Spinal cord (tissue), 10 donors: ENCODE data around the gene UNC5C. TPM values are rescaled to one million over a fixed set of nuclear protein-coding genes. Genes with fewer than 3 reads are reported as not detected.

ENCODE experiments used
- DNase-seq, 6 donors: peaks; one replicate each; pipeline versions ENCODE4 v3.0.0 to v3.0.0-alpha.2; 2013 to 2015; ENCODE audit warnings: low spot score in 6 of 6, low read depth in 4 of 6
- H3K27ac ChIP-seq: one replicate; pipeline ENCODE4 v1.5.1; 2013; ENCODE audit warnings: low read depth, low read length, control low read depth
- H3K27me3 ChIP-seq: one replicate; pipeline ENCODE4 v1.6.1; 2013; ENCODE audit warnings: low read length; ENCODE audit not compliant: control insufficient read depth, insufficient read depth
- H3K36me3 ChIP-seq: one replicate; pipeline ENCODE4 v1.6.1; 2013; ENCODE audit warnings: low read length; ENCODE audit not compliant: control insufficient read depth, insufficient read depth
- H3K4me1 ChIP-seq: one replicate; pipeline ENCODE4 v1.6.1; 2013; ENCODE audit warnings: low read length; ENCODE audit not compliant: control insufficient read depth, insufficient read depth
- H3K4me3 ChIP-seq: one replicate; pipeline ENCODE4 v1.5.1; 2013; ENCODE audit warnings: low read depth, low read length, control low read depth
- H3K9me3 ChIP-seq: one replicate; pipeline ENCODE4 v1.6.1; 2013; ENCODE audit warnings: low read length; ENCODE audit not compliant: control insufficient read depth, insufficient read depth
- WGBS: methylation state at CpG from one replicate; pipeline ENCODE4 v1.1.5; 2013; ENCODE audit warnings: missing lambda C conversion rate; ENCODE audit not compliant: insufficient coverage; 5-methylcytosine and 5-hydroxymethylcytosine counted together
- polyA plus RNA-seq, 2 donors: library from polyadenylated mRNA; unstranded; fragments of 120-200 nt; gene quantifications; one replicate each; pipeline ENCODE4 v1.2.1, GENCODE V29; 2013; ENCODE audit not compliant: insufficient read length in 2 of 2
- total RNA-seq, 2 donors: library from RNA; depleted of rRNA in 1 of 2; stranded (reverse); fragments of 120-200 nt in 1 of 2; fragments of >200 nt in 1 of 2; gene quantifications; one replicate each; pipeline versions ENCODE4 v1.2.3 to v1.2.4, GENCODE V29; 2013 to 2014
- donor health status: healthy.

Gene UNC5C
- total and polyA plus RNA-seq, 4 donors = 11.3 to 33.2 (median 20.7) TPM

GRCh38 chr4:95409750-95410149, 139.0 kb downstream of the UNC5C start:
- no peak overlapping the region for H3K27ac ChIP-seq
- 70% methylated on average over 1 of the region's 2 CpGs for WGBS

DNA sequence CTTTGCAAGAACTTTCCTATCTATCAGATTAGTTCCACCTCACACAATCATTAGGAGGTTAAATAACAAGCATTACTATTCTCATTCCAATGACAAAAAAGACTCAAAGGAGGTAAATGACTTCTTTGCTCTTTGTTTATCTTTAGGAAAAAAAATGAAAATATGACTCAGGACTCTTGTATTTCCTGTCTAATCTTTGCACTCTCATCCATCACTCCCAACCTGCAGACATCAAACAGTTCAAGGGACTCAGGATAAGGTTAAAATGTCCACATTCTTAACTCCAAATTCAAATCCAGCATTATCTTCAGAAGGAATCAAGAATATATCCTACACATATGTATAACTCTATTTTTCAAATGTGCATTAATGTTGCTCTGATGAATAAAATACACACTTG, 139.6 kb downstream of the UNC5C start:
- no peaks in the 10 kb centered on the region for H3K36me3 ChIP-seq
- DNase-seq = no peak
- H3K4me1 ChIP-seq = no peaks in the 10 kb centered on the region
- H3K4me3 ChIP-seq = no peak overlapping the region
- H3K27ac ChIP-seq = no peak overlapping the region
- H3K9me3 ChIP-seq = no peaks in the 10 kb centered on the region
- no peaks in the 10 kb centered on the region for H3K27me3 ChIP-seq

More at GRCh38 chr4:95409750-95410149, 139.0 kb downstream of the UNC5C start:
- H3K4me3 ChIP-seq = no peak overlapping the region
- no peaks in the 10 kb centered on the region for H3K36me3 ChIP-seq
- no peaks in the 10 kb centered on the region for H3K9me3 ChIP-seq
- DNase-seq = no peak
- no peaks in the 10 kb centered on the region for H3K4me1 ChIP-seq
- no peaks in the 10 kb centered on the region for H3K27me3 ChIP-seq

- Histone ChIP-seq H3K9me3 (no peaks in the 10 kb centered on the region), H3K27me3 (no peaks in the 10 kb centered on the region), H3K36me3 (no peaks in the 10 kb centered on the region), H3K27ac (no peak overlapping the region), H3K4me3 (no peak overlapping the region), H3K4me1 (no peaks in the 10 kb centered on the region)
- no peak for DNase-seq
Measured at GRCh38 chr4:95402299-95402698, 146.5 kb downstream of the UNC5C start.

DNA sequence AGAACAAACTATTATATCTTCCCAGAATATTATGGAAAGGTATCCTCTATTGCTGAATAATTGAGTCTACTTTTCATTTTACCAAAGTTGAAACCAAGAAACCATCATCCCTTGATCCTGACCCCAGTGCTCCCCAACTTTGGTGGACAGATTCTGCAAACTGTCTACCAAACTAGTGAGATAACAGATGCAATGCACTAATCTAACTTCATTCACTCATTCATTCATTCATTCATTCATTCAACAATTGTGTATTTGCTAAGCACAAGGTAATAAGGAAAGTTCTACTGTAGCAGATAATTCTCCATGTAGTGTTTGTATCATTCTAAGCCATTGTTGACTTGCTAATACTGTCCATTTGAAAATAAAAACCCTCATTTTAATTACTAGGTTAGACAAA, 150.6 kb downstream of the UNC5C start:
- H3K9me3 ChIP-seq = no peaks in the 10 kb centered on the region
- H3K27me3 ChIP-seq = no peaks in the 10 kb centered on the region
- no peak for DNase-seq
- H3K36me3 ChIP-seq = no peaks in the 10 kb centered on the region
- no peaks in the 10 kb centered on the region for H3K4me1 ChIP-seq
- no peak overlapping the region for H3K27ac ChIP-seq
- no peak overlapping the region for H3K4me3 ChIP-seq

DNA sequence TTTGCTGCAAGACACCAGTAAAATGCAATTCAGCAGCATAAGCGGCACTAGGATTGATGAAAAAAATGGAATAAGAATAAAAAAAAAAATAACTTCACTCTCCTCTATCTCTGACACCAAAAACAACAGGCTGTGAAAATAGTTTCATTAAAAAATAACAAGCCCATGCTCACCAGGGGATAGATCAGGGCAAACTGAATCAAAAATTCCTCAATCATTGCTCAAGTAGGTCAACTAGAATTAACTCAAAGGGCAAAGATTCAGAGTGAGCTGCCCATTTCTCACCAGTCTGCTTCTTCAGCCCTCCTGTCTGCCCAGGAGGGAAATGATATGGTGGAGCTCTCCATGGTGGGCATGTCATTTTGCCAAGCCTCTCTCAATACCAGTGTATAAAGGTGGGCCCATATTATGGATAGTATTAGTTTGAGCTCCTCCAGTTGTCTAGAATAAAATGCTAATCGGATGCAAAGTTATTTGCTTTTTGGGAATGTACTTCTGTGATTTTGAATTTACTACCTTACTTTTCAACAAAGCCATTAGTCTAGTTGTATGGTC, 153.9 kb downstream of the UNC5C start:
- no peaks in the 10 kb centered on the region for H3K27me3 ChIP-seq
- no CpG with 5 or more reads among the region's 2 CpGs for WGBS

GRCh38 chr4:95393821-95394220, 155.0 kb downstream of the UNC5C start:
- H3K4me3 ChIP-seq = no peak overlapping the region
- no peaks in the 10 kb centered on the region for H3K4me1 ChIP-seq
- H3K9me3 ChIP-seq = no peaks in the 10 kb centered on the region
- no CpG with 5 or more reads among the region's 1 CpG for WGBS
- no peaks in the 10 kb centered on the region for H3K36me3 ChIP-seq
- H3K27me3 ChIP-seq = no peaks in the 10 kb centered on the region
- H3K27ac ChIP-seq = no peak overlapping the region
- peak in 1 of 6 donors; percentile 48 for DNase-seq

More for the DNA sequence above, 153.9 kb downstream of the UNC5C start:
- Histone ChIP-seq H3K9me3 (no peaks in the 10 kb centered on the region), H3K27ac (no peak overlapping the region), H3K36me3 (no peaks in the 10 kb centered on the region), H3K4me3 (no peak overlapping the region), H3K4me1 (no peaks in the 10 kb centered on the region)
- no peak for DNase-seq

- Histone ChIP-seq H3K9me3 (no peaks in the 10 kb centered on the region), H3K27me3 (no peaks in the 10 kb centered on the region), H3K27ac (no peak overlapping the region), H3K4me1 (no peaks in the 10 kb centered on the region), H3K36me3 (no peaks in the 10 kb centered on the region), H3K4me3 (no peak overlapping the region)
- DNase-seq = no peak
Measured at GRCh38 chr4:95388911-95389310, 159.9 kb downstream of the UNC5C start.

DNA sequence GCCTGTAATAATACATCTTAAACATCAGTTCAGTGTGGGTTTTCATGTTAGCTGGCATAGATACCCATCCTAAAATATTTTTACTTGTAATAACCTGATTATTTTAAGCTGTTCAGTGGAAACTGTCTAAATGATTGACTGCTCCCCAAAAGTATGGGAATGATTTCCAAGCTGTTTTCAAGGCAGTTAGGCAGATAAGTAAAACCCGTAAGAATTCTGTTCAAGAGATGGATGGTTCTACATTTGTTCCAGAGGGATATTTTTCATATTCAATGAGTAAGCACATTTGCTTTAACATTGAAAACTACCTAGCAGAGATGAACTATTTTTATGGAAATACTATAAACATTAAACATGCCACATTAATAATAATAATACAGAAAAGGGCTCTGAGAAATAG, 161.1 kb downstream of the UNC5C start:
- H3K27me3 ChIP-seq = no peaks in the 10 kb centered on the region
- no peaks in the 10 kb centered on the region for H3K9me3 ChIP-seq
- no peak overlapping the region for H3K4me3 ChIP-seq
- DNase-seq = no peak
- no peaks in the 10 kb centered on the region for H3K4me1 ChIP-seq
- no peaks in the 10 kb centered on the region for H3K36me3 ChIP-seq
- no peak overlapping the region for H3K27ac ChIP-seq
- no CpG with 5 or more reads among the region's 1 CpG for WGBS

- H3K4me3 ChIP-seq = no peak overlapping the region
- no peaks in the 10 kb centered on the region for H3K27me3 ChIP-seq
- H3K36me3 ChIP-seq = no peaks in the 10 kb centered on the region
- no peak overlapping the region for H3K27ac ChIP-seq
- no CpG with 5 or more reads among the region's 3 CpGs for WGBS
- DNase-seq = no peak
- H3K9me3 ChIP-seq = no peaks in the 10 kb centered on the region
- H3K4me1 ChIP-seq = no peaks in the 10 kb centered on the region
Measured at GRCh38 chr4:95386410-95386809, 162.4 kb downstream of the UNC5C start.

DNA sequence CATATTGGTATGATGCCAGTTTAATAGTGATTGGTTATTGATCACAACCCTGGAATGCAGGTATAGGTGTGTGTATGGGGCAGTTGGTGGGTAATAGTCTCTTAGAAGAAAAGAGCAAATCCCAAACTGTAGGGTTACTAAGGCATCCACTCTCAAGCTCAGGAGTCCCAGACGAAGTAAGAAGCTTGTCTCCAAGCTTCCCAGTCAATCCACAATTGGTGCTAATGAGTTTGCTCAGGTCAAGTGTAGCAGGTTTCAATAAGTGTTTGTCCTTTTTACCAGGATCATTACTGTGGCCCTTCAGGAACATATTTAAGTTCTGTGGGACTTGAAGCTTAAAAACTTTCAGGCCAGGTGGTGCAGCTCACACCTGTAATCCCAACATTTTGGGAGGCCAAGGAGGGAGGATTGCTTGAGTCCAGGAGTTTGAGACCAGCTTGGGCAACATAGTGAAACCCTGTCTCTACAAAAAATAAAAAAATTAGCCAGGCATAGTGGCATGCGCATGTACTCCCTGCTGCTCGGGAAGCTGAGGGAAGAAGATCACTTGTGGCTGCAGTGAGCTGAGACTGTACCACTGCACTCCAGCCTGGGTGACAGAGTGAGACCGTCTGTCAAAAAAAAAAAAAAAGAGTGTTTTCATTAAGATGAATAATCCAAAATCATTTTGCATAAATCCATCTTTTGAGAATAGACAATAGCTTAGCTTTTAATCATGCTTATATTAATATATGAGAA, 166.8 kb downstream of the UNC5C start:
- DNase-seq = no peak
- no peaks in the 10 kb centered on the region for H3K27me3 ChIP-seq
- H3K9me3 ChIP-seq = no peaks in the 10 kb centered on the region
- H3K27ac ChIP-seq = no peak overlapping the region
- H3K4me3 ChIP-seq = no peak overlapping the region
- H3K4me1 ChIP-seq = no peaks in the 10 kb centered on the region
- no peaks in the 10 kb centered on the region for H3K36me3 ChIP-seq
- no CpG with 5 or more reads among the region's 4 CpGs for WGBS
